ENCODE data around the gene SSTR5.

Gene SSTR5

GRCh38 chr16:1047123-1047522, 25.4 kb upstream of the SSTR5 start:
- H3K27ac ChIP-seq, result no peak overlapping the region
- TF ChIP-seq ZFX (IDR thresholded peaks at IDR 0.05; ENCODE audit: borderline replicate concordance), result no peak
- no peak for TF ChIP-seq CTCF (IDR thresholded peaks at IDR 0.05)

DNA sequence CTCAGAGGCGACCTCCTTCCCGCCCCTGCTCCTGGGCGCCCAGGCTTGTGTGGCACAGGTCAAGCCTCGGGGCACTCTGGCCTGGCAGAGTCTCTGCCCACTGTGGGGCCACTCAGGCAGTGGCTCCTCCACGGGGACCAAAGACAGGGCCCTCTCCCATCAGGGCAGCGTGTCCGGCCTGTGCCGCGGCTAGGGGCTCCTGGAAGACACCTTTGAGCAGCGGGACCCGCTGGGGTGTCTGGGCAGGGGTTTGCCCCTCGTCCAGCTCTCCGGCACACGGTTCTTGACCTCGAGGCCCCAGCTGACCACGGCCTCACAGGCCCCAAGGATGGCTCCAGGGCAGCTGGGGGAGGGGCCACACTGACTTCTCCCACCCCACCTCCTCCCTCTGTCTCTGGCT, 24.7 kb upstream of the SSTR5 start:
- no peak overlapping the region for H3K27ac ChIP-seq
- TF ChIP-seq ZFX (IDR thresholded peaks at IDR 0.05; ENCODE audit: borderline replicate concordance) (no peak), CTCF (IDR thresholded peaks at IDR 0.05) (no peak)

GRCh38 chr16:1048442-1049112, 24.0 kb upstream of the SSTR5 start:
- TF ChIP-seq ZFX (IDR thresholded peaks at IDR 0.05; ENCODE audit: borderline replicate concordance) (no peak), CTCF (IDR thresholded peaks at IDR 0.05) (peak; percentile 17)
- H3K27ac ChIP-seq, result no peak overlapping the region

DNA sequence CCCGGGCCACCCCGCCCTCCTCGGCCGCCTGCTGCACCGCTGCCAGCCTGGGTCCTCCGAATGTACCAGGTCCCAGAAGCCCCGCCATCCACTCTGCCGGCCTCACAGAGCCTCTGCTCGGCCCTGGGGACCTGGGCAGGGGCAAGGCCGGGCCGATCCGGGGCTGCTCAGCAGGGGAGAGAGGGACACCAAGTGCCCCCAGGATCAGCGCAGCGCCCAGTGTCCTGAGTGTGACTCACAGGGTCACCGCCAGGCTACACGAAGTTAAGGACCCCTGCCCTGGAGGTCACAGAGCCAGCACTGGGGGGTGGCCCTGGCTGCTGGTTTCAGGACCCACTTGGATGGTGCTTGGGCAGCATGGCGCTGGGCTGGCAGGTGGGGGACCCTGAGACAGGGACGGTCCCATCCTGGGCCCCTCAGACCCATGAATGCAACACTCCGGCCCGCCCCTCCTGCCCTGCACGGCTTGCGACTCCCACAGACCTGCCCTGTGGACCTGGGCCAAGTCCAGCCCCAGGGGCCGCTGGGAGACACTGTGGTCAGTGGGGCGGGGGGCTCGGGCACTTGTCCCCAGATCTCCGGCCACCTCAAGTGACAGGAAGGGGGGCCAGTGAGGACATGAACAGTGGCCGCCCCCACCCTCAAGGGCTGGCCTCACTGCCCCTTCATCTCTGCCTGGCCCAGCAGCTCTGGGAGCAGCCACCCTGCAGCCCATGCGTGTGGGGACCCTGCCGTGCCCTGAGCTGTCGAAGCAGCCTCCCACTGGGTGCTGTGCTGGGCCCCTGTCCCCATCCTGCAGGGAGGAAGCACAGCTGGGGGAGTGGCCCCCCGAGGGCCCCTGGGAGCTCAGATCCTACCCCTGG, 23.2 kb upstream of the SSTR5 start:
- no peak overlapping the region for H3K27ac ChIP-seq
- TF ChIP-seq CTCF (IDR thresholded peaks at IDR 0.05), result no peak
- no peak for TF ChIP-seq ZFX (IDR thresholded peaks at IDR 0.05; ENCODE audit: borderline replicate concordance)

- no peak overlapping the region for H3K27ac ChIP-seq
- TF ChIP-seq CTCF (IDR thresholded peaks at IDR 0.05) (no peak), ZFX (IDR thresholded peaks at IDR 0.05; ENCODE audit: borderline replicate concordance) (no peak)
These were observed 22.6 kb upstream of the SSTR5 start for GRCh38 chr16:1049976-1050247.

- no peak for TF ChIP-seq ZFX (IDR thresholded peaks at IDR 0.05; ENCODE audit: borderline replicate concordance)
- TF ChIP-seq CTCF (IDR thresholded peaks at IDR 0.05), result no peak
- no peak overlapping the region for H3K27ac ChIP-seq
These were observed 22.0 kb upstream of the SSTR5 start for GRCh38 chr16:1050516-1050915.

DNA sequence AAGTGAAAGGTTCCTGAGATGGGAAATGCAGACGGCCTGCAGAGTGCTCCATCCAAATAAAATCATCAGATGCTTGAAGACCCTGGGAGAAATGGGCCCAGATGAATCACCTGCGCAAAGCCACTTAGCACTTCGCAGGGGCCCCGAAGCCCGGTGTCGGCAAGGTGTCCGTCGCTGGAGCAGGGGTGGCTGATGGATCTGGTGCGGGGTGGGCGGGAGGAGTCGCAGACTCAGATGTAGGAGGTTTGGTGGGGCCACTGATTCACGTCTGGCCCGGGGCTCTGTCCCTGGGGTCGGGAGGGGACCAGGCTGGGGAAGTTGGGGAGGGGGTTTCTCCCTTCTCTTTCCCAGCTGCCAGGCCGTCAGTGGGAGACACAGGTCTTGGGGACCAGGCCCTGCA, 21.6 kb upstream of the SSTR5 start:
- no peak overlapping the region for H3K27ac ChIP-seq
- TF ChIP-seq CTCF (IDR thresholded peaks at IDR 0.05) (no peak), ZFX (IDR thresholded peaks at IDR 0.05; ENCODE audit: borderline replicate concordance) (no peak)

All from 22Rv1 (cell line).